Inferior parietal cortex (tissue), 1 donor: Measurements from ENCODE around the gene RALGDS.

ENCODE experiments used
- DNase-seq: peaks from one replicate; pipeline ENCODE4 v3.0.0-alpha.2; 2016; ENCODE audit errors: extremely low spot score

The RALGDS gene

DNA sequence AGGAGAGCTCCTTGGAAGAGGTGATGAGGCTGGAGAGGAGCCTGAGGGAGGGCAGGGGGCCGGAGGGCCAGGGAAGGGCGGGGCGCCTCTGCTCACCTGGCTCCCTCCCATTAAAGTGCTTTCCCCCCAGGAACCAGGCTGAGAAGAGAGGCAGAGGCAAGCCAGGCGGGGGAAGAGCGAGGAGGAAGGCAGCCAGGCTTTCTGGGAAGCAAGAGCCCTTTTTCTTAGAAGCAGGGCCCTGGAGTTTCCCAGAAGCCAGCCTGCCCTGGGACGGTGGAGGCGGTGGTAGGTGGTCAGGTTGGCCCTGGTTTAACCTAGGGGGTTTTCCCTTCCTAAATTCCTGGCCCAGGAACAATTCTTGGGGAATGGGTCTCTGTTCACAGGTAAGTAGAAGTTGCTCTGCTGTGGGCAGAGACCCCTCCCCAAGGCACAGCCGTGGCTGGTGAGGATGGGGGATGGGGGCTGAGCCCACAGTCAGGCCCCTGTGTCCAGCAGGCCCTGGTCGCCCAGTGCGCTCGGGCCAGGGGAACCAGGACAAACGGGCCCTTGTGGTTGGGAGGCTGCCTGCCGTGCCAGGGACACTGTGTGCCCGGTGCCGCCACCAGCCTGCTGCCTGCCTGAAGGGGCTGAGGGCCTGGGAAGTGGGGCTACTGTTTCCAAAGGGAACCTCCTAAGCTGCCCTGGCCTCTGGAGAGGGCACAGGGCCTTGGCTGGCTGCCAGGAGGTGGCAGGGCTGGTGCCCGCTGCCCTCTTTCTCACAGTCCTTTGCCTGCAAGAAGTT is 16.6 kb upstream of the RALGDS start:
- no peak for DNase-seq

DNA sequence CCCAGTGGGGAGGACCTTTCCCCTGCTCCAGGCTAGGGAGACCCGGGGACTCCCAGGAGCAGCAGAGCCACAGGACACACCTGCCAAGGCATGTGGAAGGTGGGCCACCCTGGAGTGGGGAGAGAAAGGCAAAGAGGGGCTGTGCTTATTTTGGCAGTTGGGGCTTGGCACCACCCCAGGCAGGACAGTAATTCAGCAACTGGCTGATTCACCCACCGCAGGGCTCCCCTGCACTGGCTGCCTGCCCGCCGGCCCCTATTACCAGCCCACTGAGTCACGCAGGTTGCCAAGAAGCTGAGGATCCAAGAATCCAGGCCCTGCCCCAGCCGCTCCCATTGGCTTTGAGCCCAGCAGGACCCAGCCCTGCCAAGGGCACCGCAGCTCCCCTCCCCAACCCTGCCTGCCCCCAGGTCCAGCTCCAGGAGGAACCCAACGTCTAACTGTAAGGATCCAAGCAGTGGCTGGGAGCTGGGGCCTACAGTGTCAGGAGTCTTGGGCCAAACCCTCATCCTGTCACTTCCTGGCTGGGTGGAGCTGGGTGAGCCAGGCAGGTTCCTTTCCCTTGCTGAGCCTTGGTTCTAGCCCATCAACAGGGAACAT is 14.2 kb upstream of the RALGDS start:
- DNase-seq: no peak

DNA sequence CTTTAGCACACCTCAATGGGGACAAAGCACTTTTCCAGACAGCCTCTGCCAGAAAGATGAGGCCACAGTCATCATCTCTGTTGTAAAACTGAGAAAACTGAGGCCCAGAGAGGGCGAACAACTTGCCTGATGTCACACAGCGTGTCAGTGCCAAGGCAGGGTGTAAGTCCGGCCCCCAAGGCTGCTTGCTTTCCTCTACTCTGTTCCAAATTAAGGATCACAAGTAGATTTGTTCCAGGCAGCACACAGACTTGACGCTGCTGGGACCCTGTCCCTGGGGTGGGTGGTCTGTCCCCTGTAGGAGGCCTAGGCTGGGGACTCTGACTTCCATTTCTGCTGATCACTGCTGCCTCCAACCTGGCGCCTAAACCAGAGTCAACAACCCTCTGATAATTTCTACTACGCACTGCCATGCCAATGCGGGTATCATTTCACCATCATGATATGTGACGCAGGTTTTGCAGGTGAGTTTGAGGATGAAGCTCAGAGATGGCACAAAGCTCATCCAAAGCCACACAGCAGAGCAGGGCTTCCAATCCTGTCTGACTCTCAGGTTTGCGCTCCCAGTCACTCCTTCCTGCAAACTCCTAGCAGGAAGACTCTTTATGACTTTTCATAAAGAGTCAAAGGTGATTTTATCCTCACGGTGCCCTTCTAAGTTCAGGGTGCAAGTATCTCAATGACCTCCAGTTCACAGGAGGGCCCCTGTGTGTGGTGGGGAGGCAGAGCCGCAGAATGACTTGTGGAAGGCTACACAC is 13.5 kb upstream of the RALGDS start:
- DNase-seq: no peak

DNA sequence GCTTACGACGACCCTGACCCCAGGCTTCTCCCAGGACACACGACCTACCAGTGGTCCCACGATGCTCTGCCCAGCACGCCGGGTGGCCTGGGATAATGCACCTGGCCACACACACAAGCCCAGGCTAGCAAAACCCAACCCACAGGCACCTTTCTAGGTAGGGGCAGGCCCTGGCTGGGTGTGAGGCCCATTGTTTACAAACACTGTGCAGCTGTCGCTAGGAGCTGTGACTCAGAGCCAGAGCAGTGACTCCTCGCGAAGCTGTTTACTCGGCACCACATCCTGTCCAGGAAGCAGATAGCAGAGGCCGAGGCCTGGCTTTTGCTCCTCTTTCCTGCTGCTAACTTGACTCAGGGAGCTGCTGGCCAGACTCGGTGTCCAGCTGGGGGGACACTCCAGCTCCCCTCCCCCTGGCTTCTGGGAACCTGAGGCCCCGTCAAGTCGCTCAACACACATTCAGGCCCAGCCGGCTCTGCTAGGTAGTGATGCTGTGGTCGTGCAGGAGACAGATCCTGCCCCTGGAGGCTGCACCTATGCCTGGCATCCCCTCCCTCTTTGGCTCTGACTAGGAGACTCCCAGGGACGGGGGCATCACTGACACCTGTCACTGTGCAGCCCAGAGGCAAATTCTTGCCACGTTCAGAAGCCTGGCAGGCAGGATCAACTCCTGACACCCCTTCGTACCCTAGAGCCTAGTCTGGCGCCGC is 12.8 kb upstream of the RALGDS start:
- no peak for DNase-seq

- no peak for DNase-seq
Measured at GRCh38 chr9:133132174-133132573, 11.1 kb upstream of the RALGDS start.

GRCh38 chr9:133131506-133131905 is 10.5 kb upstream of the RALGDS start:
- no peak for DNase-seq

DNA sequence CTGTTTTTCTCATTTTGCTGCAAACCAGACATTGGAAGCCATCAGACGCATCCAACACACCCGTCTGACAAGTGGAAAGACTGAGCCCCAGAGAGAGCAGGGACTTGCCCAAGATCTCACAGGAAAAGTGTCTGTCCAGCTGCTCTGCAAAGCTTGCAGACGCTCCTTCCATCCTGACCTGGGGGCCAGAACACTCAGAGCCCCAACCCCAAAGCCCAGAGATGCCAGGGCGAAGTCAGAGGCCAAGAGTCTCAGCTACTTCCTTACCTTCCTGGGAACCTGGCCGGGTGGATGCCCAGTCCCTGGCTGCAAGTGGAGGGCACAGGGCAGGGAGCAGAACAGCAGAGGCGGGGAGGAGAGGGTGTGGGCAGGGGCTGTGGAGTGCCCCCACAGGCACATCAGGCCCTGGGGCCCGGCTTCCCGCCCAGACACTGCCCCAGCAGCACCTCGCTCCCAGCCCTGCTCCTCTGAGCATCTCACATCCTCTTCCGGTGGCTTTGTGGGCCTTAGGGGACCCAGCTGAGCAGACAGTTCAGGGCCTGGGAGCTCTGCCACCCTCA is 9.7 kb upstream of the RALGDS start:
- no peak for DNase-seq

GRCh38 chr9:133129001-133129795 is 8.2 kb upstream of the RALGDS start:
- no peak for DNase-seq

GRCh38 chr9:133128152-133128551 is 7.1 kb upstream of the RALGDS start:
- DNase-seq: no peak

DNA sequence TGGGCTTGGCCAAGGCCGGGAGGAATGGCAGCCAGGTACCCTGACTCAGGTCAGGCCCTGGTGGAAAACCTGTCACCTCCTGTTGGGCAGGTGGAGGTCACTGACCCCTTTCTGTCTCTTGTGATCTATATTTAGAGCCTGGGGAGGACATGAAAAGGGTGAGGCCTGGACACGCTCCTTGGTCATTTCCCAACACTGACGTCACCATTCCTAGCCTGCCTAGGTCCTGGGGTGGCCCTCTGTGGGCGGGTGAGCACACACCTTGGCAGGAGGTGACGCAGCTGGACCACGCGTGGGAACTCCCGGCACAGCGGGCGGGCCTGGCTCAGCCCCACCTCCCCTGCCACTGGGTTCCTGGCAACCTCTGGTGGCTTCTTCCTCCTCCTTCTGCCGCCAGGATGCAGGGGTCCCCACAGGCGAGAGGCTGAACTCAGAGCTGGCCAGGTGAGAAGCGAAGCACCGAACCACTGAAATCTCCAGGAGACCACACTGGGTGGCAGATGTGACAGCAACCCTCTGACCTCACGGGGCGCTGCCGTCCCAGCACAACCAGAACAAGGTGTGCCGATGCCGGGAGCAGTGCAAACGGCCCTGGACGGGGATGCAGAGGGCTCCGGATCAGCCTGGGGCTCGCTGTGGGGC is 6.4 kb upstream of the RALGDS start:
- DNase-seq: no peak

DNA sequence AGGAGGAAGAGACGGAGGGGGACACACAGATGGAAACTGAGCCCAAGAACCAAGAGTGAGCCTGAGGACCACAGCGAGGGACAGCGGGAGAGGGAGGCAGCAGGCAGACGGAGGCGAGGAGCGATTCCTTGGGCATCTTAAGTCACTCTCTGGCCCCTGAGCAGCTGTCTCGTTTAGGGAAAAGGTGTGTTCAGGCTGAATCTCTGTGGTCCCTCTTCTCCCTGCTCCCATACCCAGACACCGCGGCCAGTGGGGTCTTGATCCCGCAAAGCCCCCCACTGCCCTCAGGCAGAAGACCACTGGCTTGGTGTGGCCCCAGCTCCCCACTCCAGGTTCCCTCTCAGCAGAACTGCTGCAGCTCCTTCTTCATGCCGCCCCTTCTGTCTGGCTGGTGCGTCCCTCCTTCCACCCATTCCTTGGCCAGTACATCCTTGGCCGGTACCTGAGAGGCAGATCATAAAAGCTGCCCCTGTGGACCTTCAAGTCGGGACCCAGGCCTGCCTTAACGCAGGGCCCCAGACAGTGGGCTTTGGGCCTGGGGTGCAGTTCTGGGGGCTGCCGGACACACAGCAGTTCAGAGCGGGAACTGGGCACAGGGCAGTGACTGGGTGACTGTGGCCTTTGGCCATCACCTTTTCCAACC is 5.8 kb upstream of the RALGDS start:
- DNase-seq: no peak

GRCh38 chr9:133125941-133126696 is 5.1 kb upstream of the RALGDS start:
- DNase-seq: no peak

- no peak for DNase-seq
Measured at GRCh38 chr9:133124907-133125275, 3.9 kb upstream of the RALGDS start.

- DNase-seq: no peak
Measured at GRCh38 chr9:133124123-133124906, 3.3 kb upstream of the RALGDS start.

DNA sequence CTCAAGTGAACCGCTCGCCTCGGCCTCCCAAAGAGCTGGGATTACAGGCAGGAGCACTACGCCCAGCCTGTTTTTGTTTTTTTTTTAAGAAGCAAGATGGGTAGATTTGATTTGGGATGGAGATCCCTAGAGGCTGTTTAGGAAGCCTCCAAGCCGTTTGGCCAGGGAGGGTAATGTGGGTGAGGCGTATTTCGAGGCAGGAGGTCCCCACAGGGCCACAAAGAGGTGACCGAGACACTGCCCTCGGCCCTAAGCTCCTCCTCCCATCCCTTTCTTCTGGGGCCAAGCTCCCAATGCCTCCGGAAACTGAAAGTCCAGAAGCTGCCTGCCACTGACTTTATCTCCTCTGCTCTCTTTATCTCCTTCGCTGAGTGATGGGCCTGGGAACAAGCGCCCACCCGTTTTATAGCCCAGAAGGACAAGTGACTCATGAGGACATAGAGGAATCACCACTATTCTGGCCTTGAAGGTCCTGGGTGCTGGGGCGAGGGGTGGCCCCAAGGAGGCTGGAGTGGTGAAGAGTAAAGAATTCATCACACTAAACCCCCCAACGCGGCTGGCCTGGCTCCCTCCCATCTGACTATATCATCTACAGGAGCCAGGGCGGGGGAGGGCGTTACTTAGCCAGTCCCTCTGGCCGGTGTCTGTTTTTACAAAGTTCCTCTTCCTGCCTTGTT is 2.0 kb upstream of the RALGDS start:
- DNase-seq: no peak

DNA sequence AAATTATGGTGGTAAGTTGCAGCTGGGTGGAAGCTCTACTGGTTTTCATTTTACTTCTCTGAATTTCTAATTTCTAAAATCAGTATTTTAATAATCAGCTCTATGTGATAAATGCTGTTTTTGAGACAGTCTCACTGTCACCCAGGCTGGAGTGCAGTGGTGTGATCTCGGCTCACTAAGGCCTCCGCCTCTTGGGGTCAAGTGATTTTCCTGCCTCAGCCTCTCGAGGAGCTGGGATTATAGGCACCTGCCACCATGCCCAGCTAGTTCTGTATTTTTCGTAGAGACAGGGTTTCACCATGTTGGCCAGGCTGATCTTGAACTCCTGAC is 1.5 kb upstream of the RALGDS start:
- no peak for DNase-seq

DNA sequence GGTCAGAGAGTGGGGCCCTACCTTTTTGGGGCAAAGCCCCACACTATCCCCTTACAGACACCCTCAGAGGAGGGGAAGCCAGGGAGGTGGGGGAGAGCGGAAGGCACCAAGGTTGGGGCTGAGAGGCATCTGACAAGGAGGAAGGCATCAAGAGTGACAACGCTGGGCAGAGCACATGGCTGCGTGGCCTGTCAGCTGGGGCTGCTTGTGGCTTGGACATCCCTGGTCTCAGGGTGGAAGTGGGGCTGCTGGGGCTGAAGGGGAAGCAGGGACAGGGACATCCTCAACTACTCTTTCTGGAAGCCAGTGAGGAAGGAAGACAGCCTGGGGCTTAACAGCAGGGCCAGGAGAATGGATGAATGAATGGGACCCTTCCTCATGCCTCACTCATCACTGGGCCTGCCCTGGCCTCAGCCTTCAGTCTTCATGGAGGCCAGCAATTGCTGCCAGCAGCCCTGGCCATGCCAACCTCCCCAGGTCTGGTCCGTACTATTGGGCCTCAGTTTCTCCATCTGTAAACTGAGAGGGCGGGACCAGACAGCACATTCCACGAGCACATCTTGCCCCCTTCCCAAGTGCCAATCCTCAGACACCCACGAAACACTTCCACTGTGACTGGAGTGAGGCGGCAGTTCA is 993 bp upstream of the RALGDS start:
- DNase-seq: no peak
